H9 (cell line): Measurements from ENCODE around the gene CACNB4. TPM values are rescaled to one million over a fixed set of nuclear protein-coding genes. Genes with fewer than 3 reads are reported as not detected.

ENCODE experiments used
- DNase-seq: peaks from one replicate; pipeline ENCODE4 v3.0.0-alpha.2; 2017
- H2AFZ ChIP-seq: one replicate; pipeline ENCODE4 v1.6.1; 2013; ENCODE audit warnings: mild to moderate bottlenecking, low read length, control low read depth, moderate library complexity
- H2AK5ac ChIP-seq: 2 replicates; pipeline ENCODE4 v1.6.1; 2013; ENCODE audit warnings: low read length, control low read depth, mixed read lengths; ENCODE audit not compliant: insufficient read length
- H2BK120ac ChIP-seq: one replicate; pipeline ENCODE4 v1.6.1; 2013; ENCODE audit warnings: low read depth, mild to moderate bottlenecking, low read length, control low read depth, inconsistent platforms; ENCODE audit not compliant: poor library complexity, severe bottlenecking
- H2BK12ac ChIP-seq: 2 replicates; pipeline ENCODE4 v1.6.1; 2013; ENCODE audit warnings: low read length, control low read depth, mixed read lengths, low read depth; ENCODE audit not compliant: insufficient read length
- H2BK15ac ChIP-seq: 2 replicates; pipeline ENCODE4 v1.6.1; 2013; ENCODE audit warnings: low read depth, low read length, control low read depth
- H2BK20ac ChIP-seq: one replicate; pipeline ENCODE4 v1.6.1; 2013; ENCODE audit warnings: low read depth, mild to moderate bottlenecking, low read length, control low read depth, inconsistent platforms; ENCODE audit not compliant: poor library complexity, severe bottlenecking
- H2BK5ac ChIP-seq: 2 replicates; pipeline ENCODE4 v1.6.1; 2013; ENCODE audit warnings: low read length, control low read depth, mixed read lengths; ENCODE audit not compliant: insufficient read length
- H3K14ac ChIP-seq: 2 replicates; pipeline ENCODE4 v1.6.1; 2013; ENCODE audit warnings: low read length, control low read depth; ENCODE audit not compliant: insufficient read depth
- H3K18ac ChIP-seq: 2 replicates; pipeline ENCODE4 v1.6.1; 2013; ENCODE audit warnings: low read depth, mild to moderate bottlenecking, mixed read lengths, low read length, control low read depth; ENCODE audit not compliant: insufficient read length
- H3K23ac ChIP-seq: 2 replicates; pipeline ENCODE4 v1.6.1; 2013; ENCODE audit warnings: low read length, control low read depth, mixed read lengths, low read depth; ENCODE audit not compliant: insufficient read length
- H3K23me2 ChIP-seq: 2 replicates; pipeline ENCODE4 v1.6.1; 2013; ENCODE audit warnings: low read depth, mild to moderate bottlenecking, mixed read lengths, low read length, control low read depth; ENCODE audit not compliant: insufficient read length, poor library complexity, severe bottlenecking
- H3K27ac ChIP-seq: 2 replicates; pipeline ENCODE4 v1.5.1; 2013; ENCODE audit warnings: low read length, control low read depth, mixed read lengths, low read depth; ENCODE audit not compliant: insufficient read length
- H3K27me3 ChIP-seq: 2 replicates; pipeline ENCODE4 v1.6.1; 2013; ENCODE audit warnings: low read length, control low read depth, inconsistent platforms; ENCODE audit not compliant: insufficient read depth
- H3K4ac ChIP-seq: 2 replicates; pipeline ENCODE4 v1.6.1; 2013; ENCODE audit warnings: low read depth, mild to moderate bottlenecking, control low read depth, inconsistent platforms, low read length, moderate library complexity
- H3K4me1 ChIP-seq: 2 replicates; pipeline ENCODE4 v1.6.1; 2013; ENCODE audit warnings: low read length, control low read depth, inconsistent platforms; ENCODE audit not compliant: insufficient read depth
- H3K4me2 ChIP-seq: 2 replicates; pipeline ENCODE4 v1.6.1; 2013; ENCODE audit warnings: low read length, control low read depth, mixed read lengths; ENCODE audit not compliant: insufficient read length, insufficient read depth
- H3K56ac ChIP-seq: 2 replicates; pipeline ENCODE4 v1.6.1; 2013; ENCODE audit warnings: low read depth, mild to moderate bottlenecking, mixed read lengths, low read length, control low read depth; ENCODE audit not compliant: insufficient read length
- H3K79me1 ChIP-seq: 2 replicates; pipeline ENCODE4 v1.6.1; 2013; ENCODE audit warnings: low read depth, mild to moderate bottlenecking, moderate library complexity, low read length, control low read depth, inconsistent platforms; ENCODE audit not compliant: insufficient read depth, poor library complexity, severe bottlenecking
- H3K79me2 ChIP-seq: 2 replicates; pipeline ENCODE4 v1.6.1; 2013; ENCODE audit warnings: low read length, control low read depth, inconsistent platforms; ENCODE audit not compliant: insufficient read depth
- H3K9ac ChIP-seq: 2 replicates; pipeline ENCODE4 v1.6.1; 2013; ENCODE audit warnings: low read length, control low read depth, mixed read lengths; ENCODE audit not compliant: insufficient read length; ENCODE audit errors: extremely low read depth
- H3K9me3 ChIP-seq: one replicate; pipeline ENCODE4 v1.6.1; 2013; ENCODE audit warnings: low read depth, low read length, inconsistent platforms; ENCODE audit not compliant: control insufficient read depth
- H3T11ph ChIP-seq: one replicate; pipeline ENCODE4 v1.6.1; 2013; ENCODE audit warnings: mild to moderate bottlenecking, low read length, control low read depth, inconsistent platforms
- H4K20me1 ChIP-seq: one replicate; pipeline ENCODE4 v1.6.1; 2013; ENCODE audit not compliant: control insufficient read depth, insufficient read length, insufficient read depth
- H4K5ac ChIP-seq: 2 replicates; pipeline ENCODE4 v1.6.1; 2013; ENCODE audit warnings: low read depth, mild to moderate bottlenecking, mixed read lengths, low read length, control low read depth; ENCODE audit not compliant: insufficient read length
- H4K8ac ChIP-seq: replicated peaks from 2 replicates; pipeline ENCODE4 v1.6.1; 2013; ENCODE audit warnings: low read length, control low read depth, mixed read lengths, low read depth; ENCODE audit not compliant: insufficient read length
- H4K91ac ChIP-seq: 2 replicates; pipeline ENCODE4 v1.6.1; 2013; ENCODE audit warnings: low read depth, mild to moderate bottlenecking, moderate library complexity, mixed read lengths, low read length, control low read depth; ENCODE audit not compliant: insufficient read length
- H3K27ac Mint-ChIP-seq, 3 experiments: 2 replicates in 2 of 3; 3 replicates in 1 of 3; pipeline ENCODE4 v1.8.0; 2020 to 2021; ENCODE audit warnings: mixed read lengths in 3 of 3, mild to moderate bottlenecking in 1 of 3, moderate library complexity in 1 of 3
- H3K27me3 Mint-ChIP-seq: 2 replicates; pipeline ENCODE4 v1.8.0; 2021; ENCODE audit warnings: low read depth, mild to moderate bottlenecking, moderate library complexity, mixed read lengths
- H3K36me3 Mint-ChIP-seq, 3 experiments: 2 replicates in 2 of 3; 3 replicates in 1 of 3; pipeline ENCODE4 v1.8.0; 2020 to 2021; ENCODE audit warnings: low read depth in 3 of 3, mixed read lengths in 3 of 3; ENCODE audit not compliant: insufficient read depth in 1 of 3
- H3K4me1 Mint-ChIP-seq, 2 experiments: 2 replicates each; pipeline ENCODE4 v1.8.0; 2020; ENCODE audit warnings: mixed read lengths in 2 of 2
- H3K4me3 Mint-ChIP-seq, 2 experiments: 2 replicates in 1 of 2; 3 replicates in 1 of 2; pipeline ENCODE4 v1.8.0; 2020 to 2021; ENCODE audit warnings: mild to moderate bottlenecking in 2 of 2, mixed read lengths in 2 of 2, moderate library complexity in 1 of 2
- H3K9me3 Mint-ChIP-seq, 2 experiments: 2 replicates in 1 of 2; 3 replicates in 1 of 2; pipeline ENCODE4 v1.8.0; 2020; ENCODE audit warnings: mild to moderate bottlenecking in 2 of 2, mixed read lengths in 2 of 2, moderate library complexity in 1 of 2
- WGBS: extraction: QIAGEN DNeasy Blood & Tissue Kit; methylation state at CpG from one replicate; pipeline ENCODE4 v1.1.7; 2013; ENCODE audit warnings: missing lambda C conversion rate, low lambda C conversion rate, mixed read lengths; ENCODE audit not compliant: insufficient read length; ENCODE audit errors: extremely low coverage; 5-methylcytosine and 5-hydroxymethylcytosine counted together
- total RNA-seq: library from RNA; stranded (reverse); gene quantifications from 2 replicates; pipeline ENCODE4 v1.2.1, GENCODE V29; 2021
- TF ChIP-seq, protein P1 (sequence below): fragments of 200-600 bp; sonication (generic); conservative IDR thresholded peaks from 3 replicates; pipeline ENCODE4 v1.8.0; 2021; ENCODE audit warnings: antibody characterized with exemption, mild to moderate bottlenecking

Gene CACNB4
- total RNA-seq, 1 experiment from 2014 or later, result 1.4 TPM

DNA sequence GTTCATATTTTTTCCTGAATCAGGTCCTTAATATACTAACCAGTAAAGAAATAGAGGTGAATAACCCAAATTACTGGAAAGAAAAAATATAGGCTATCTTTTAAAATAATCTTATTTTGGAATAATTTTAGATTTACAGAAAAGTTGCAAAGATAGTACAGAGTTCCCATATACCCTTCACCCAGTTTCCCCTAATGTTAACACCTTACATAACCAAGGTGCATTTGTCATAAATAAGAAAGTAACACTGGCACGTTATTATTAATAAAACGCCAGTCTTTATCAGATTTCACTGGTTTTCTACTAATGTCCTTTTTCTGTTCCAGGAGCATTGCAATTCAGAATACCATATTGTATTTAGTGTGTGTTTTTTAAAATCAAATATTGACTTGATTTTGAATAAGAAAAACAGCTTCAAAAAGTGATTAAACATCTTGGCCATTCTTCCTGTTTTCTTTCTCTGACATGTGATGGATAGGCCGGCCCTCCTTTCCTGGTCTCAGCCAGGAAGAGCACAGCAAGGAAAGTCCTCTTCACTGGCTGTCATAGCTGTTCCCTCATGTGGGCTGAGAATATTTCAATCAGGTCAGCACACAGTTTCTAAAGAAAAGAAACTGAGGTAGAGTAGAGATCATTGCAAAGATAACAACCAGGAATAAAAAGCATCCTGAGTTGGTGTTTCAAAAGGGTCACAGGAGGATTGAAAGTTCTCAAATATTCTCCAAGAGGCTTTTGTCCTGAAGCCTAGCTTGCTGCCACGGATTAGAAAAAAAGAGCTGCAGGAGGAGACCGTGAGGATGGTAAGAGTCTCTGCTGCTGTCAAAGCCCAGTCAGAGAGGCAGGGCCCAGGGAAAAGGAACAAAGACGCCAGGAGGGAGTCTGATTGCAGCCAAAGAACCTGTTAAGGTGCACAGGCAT is 191.3 kb downstream of the CACNB4 start:
- H2AFZ ChIP-seq, result no peak overlapping the region
- WGBS, result no CpG with 5 or more reads among the region's 6 CpGs
- H3K23me2 ChIP-seq, result no peaks in the 10 kb centered on the region
- no peaks in the 10 kb centered on the region; the same call in 1 of the 2 replicates for H3K27me3 ChIP-seq
- H3K9me3 Mint-ChIP-seq, result peaks cover 3 to 6% of the 10 kb centered on the region in 2 experiments; a peak in 3 of 5 replicates
- no peak overlapping the region for H3K18ac ChIP-seq
- no peaks in the 10 kb centered on the region for H3K79me2 ChIP-seq
- H3K79me1 ChIP-seq, result no peaks in the 10 kb centered on the region
- H2BK12ac ChIP-seq, result no peak overlapping the region
- no peak overlapping the region for H2AK5ac ChIP-seq
- TF ChIP-seq, protein P1, sequence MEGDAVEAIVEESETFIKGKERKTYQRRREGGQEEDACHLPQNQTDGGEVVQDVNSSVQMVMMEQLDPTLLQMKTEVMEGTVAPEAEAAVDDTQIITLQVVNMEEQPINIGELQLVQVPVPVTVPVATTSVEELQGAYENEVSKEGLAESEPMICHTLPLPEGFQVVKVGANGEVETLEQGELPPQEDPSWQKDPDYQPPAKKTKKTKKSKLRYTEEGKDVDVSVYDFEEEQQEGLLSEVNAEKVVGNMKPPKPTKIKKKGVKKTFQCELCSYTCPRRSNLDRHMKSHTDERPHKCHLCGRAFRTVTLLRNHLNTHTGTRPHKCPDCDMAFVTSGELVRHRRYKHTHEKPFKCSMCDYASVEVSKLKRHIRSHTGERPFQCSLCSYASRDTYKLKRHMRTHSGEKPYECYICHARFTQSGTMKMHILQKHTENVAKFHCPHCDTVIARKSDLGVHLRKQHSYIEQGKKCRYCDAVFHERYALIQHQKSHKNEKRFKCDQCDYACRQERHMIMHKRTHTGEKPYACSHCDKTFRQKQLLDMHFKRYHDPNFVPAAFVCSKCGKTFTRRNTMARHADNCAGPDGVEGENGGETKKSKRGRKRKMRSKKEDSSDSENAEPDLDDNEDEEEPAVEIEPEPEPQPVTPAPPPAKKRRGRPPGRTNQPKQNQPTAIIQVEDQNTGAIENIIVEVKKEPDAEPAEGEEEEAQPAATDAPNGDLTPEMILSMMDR, result no peak
- no peak overlapping the region for H3K14ac ChIP-seq
- peak overlapping the region in 1 of 3 experiments; percentile 70; a peak in 1 of 7 replicates for H3K27ac Mint-ChIP-seq
- H3K4me1 ChIP-seq, result 0 out of 2 replicates have a peak, but pooled peaks cover 2% of the 10 kb centered on the region
- no peak overlapping the region for H3K4me3 Mint-ChIP-seq
- H2BK15ac ChIP-seq, result no peak overlapping the region
- peaks cover 0 to 3% (median 0%) of the 10 kb centered on the region in 3 experiments; a peak in 1 of 7 replicates for H3K36me3 Mint-ChIP-seq
- no peak overlapping the region for H2BK120ac ChIP-seq
- no peaks in the 10 kb centered on the region for H3K9me3 ChIP-seq
- no peak overlapping the region for H3K27ac ChIP-seq
- no peaks in the 10 kb centered on the region for H3K27me3 Mint-ChIP-seq
- H4K20me1 ChIP-seq, result no peaks in the 10 kb centered on the region
- H2BK20ac ChIP-seq, result no peak overlapping the region
- no peak for DNase-seq
- H3K4me2 ChIP-seq, result no peak overlapping the region
- H4K5ac ChIP-seq, result no peak overlapping the region
- H3K23ac ChIP-seq, result no peak overlapping the region
- H4K8ac ChIP-seq, result no peak overlapping the region
- no peak overlapping the region for H2BK5ac ChIP-seq
- H4K91ac ChIP-seq, result no peak overlapping the region
- no peak overlapping the region for H3K4ac ChIP-seq
- no peak overlapping the region for H3K9ac ChIP-seq
- no peak overlapping the region for H3K56ac ChIP-seq
- peaks cover 12 to 13% of the 10 kb centered on the region in 2 experiments for H3K4me1 Mint-ChIP-seq
- H3T11ph ChIP-seq, result no peak overlapping the region
